ENCODE data around the gene DONSON. TPM values are rescaled to one million over a fixed set of nuclear protein-coding genes. Genes with fewer than 3 reads are reported as not detected.

The DONSON gene
- total RNA-seq, 1 donor from 2014 or later, result 0.53 TPM

GRCh38 chr21:33560965-33561364 is 27.5 kb downstream of the DONSON start:
- Histone ChIP-seq H3K27ac (no peak overlapping the region), H3K4me1 (peaks cover 0 to 7% of the 10 kb centered on the region in 2 donors), H3K27me3 (no peaks in the 10 kb centered on the region), H3K4me3 (no peak overlapping the region), H3K36me3 (peaks cover 52 to 81% of the 10 kb centered on the region in 2 donors), H3K9me3 (no peaks in the 10 kb centered on the region)
- TF ChIP-seq CTCF (IDR thresholded peaks at IDR 0.05), result no peak
- no peak for DNase-seq (ENCODE audit: low spot score in 2 of 2)
- intact Hi-C loops (cut with DNase I), result no loop called here

GRCh38 chr21:33559813-33560212 is 28.7 kb downstream of the DONSON start:
- no peak for TF ChIP-seq CTCF (IDR thresholded peaks at IDR 0.05)
- H3K27me3 ChIP-seq, result no peaks in the 10 kb centered on the region
- H3K4me3 ChIP-seq, result no peak overlapping the region
- no peak overlapping the region for H3K27ac ChIP-seq
- intact Hi-C loops (cut with DNase I), result no loop called here
- H3K36me3 ChIP-seq, result peaks cover 52 to 90% of the 10 kb centered on the region in 2 donors
- no peaks in the 10 kb centered on the region for H3K9me3 ChIP-seq
- no peak for DNase-seq (ENCODE audit: low spot score in 2 of 2)
- H3K4me1 ChIP-seq, result peaks cover 0 to 12% of the 10 kb centered on the region in 2 donors

GRCh38 chr21:33558777-33559421 is 29.6 kb downstream of the DONSON start:
- H3K9me3 ChIP-seq, result no peaks in the 10 kb centered on the region
- H3K4me3 ChIP-seq, result no peak overlapping the region
- DNase-seq (ENCODE audit: low spot score in 2 of 2), result no peak
- H3K36me3 ChIP-seq, result peaks cover 61 to 95% of the 10 kb centered on the region in 2 donors
- no peak for TF ChIP-seq CTCF (IDR thresholded peaks at IDR 0.05)
- intact Hi-C loops (cut with DNase I), result no loop called here
- no peak overlapping the region for H3K27ac ChIP-seq
- peaks cover 0 to 12% of the 10 kb centered on the region in 2 donors for H3K4me1 ChIP-seq
- H3K27me3 ChIP-seq, result no peaks in the 10 kb centered on the region

GRCh38 chr21:33557447-33557846 is 31.0 kb downstream of the DONSON start:
- Histone ChIP-seq H3K27ac (no peak overlapping the region), H3K4me1 (peaks cover 0 to 12% of the 10 kb centered on the region in 2 donors), H3K27me3 (no peaks in the 10 kb centered on the region), H3K4me3 (no peak overlapping the region), H3K9me3 (no peaks in the 10 kb centered on the region), H3K36me3 (peaks cover 75 to 96% of the 10 kb centered on the region in 2 donors)
- no peak for TF ChIP-seq CTCF (IDR thresholded peaks at IDR 0.05)
- DNase-seq (ENCODE audit: low spot score in 2 of 2), result no peak
- intact Hi-C loops (cut with DNase I), result no loop called here

- TF ChIP-seq CTCF (IDR thresholded peaks at IDR 0.05), result no peak
- intact Hi-C loops (cut with DNase I), result no loop called here
- H3K36me3 ChIP-seq, result peaks cover 79 to 98% of the 10 kb centered on the region in 2 donors
- no peak overlapping the region for H3K27ac ChIP-seq
- no peak overlapping the region for H3K4me3 ChIP-seq
- DNase-seq (ENCODE audit: low spot score in 2 of 2), result no peak
- H3K27me3 ChIP-seq, result no peaks in the 10 kb centered on the region
- no peaks in the 10 kb centered on the region for H3K9me3 ChIP-seq
- H3K4me1 ChIP-seq, result peaks cover 0 to 10% of the 10 kb centered on the region in 2 donors
These were observed 33.5 kb downstream of the DONSON start for GRCh38 chr21:33554982-33555344.
